SK-N-SH treated with all-trans-retinoic acid at 6 μM for 48 hours (cell line): ENCODE results near the gene RFLNA.

Source experiments
- ATAC-seq: fragments of 200-7000 bp; cut with Tn5 transposase; 3 replicates; pipeline ENCODE4 v1.9.1; 2020; ENCODE audit warnings: mild to moderate bottlenecking, moderate library complexity
- ARNTL ChIP-seq: fragments of 450-650 bp; formaldehyde crosslinking; IDR thresholded peaks from 2 replicates; pipeline ENCODE4 v1.5.0; 2020; ENCODE audit warnings: low read depth, mild to moderate bottlenecking, moderate library complexity, borderline replicate concordance
- BACH2 ChIP-seq: fragments of 250-450 bp; sonication (Bioruptor Pico); IDR thresholded peaks from 2 replicates; pipeline ENCODE4 v1.9.0; 2021; ENCODE audit warnings: mild to moderate bottlenecking, borderline replicate concordance
- CREB5 ChIP-seq: fragments of 250-450 bp; sonication (Bioruptor Pico); IDR thresholded peaks from 2 replicates; pipeline ENCODE4 v1.5.1; 2020; ENCODE audit warnings: low read depth, mild to moderate bottlenecking, moderate library complexity
- CSDC2 ChIP-seq: fragments of 250-450 bp; sonication (Bioruptor Pico); IDR thresholded peaks from 2 replicates; pipeline ENCODE4 v1.5.0; 2020; ENCODE audit warnings: mild to moderate bottlenecking, moderate library complexity
- CSRNP3 ChIP-seq: fragments of 250-450 bp; sonication (Bioruptor Pico); IDR thresholded peaks from 2 replicates; pipeline ENCODE4 v1.5.1; 2021; ENCODE audit warnings: mild to moderate bottlenecking, moderate library complexity
- ESRRG ChIP-seq: fragments of 250-450 bp; sonication (Bioruptor Pico); IDR thresholded peaks from 2 replicates; pipeline ENCODE4 v1.6.1; 2021; ENCODE audit warnings: mild to moderate bottlenecking
- GLIS3 ChIP-seq: fragments of 250-450 bp; sonication (Bioruptor Pico); IDR thresholded peaks from 2 replicates; pipeline ENCODE4 v1.5.0; 2020; ENCODE audit warnings: mild to moderate bottlenecking, moderate library complexity
- ISL1 ChIP-seq: fragments of 250-450 bp; sonication (Bioruptor Pico); IDR thresholded peaks from 2 replicates; pipeline ENCODE4 v2.1.2; 2022; ENCODE audit warnings: mild to moderate bottlenecking, moderate library complexity
- OSR1 ChIP-seq: fragments of 250-450 bp; sonication (Bioruptor Pico); IDR thresholded peaks from 2 replicates; pipeline ENCODE4 v1.8.0; 2022; ENCODE audit warnings: moderate library complexity, mild to moderate bottlenecking, inconsistent platforms
- PATZ1 ChIP-seq: fragments of 250-450 bp; sonication (Bioruptor Pico); IDR thresholded peaks from 2 replicates; pipeline ENCODE4 v1.8.0; 2020; ENCODE audit warnings: mild to moderate bottlenecking, moderate library complexity, borderline replicate concordance
- POU6F1 ChIP-seq: fragments of 250-450 bp; sonication (Bioruptor Pico); IDR thresholded peaks from 2 replicates; pipeline ENCODE4 v1.8.0; 2021; ENCODE audit warnings: low read depth, mild to moderate bottlenecking, moderate library complexity, borderline replicate concordance
- PPARA ChIP-seq: fragments of 250-450 bp; sonication (Bioruptor Pico); IDR thresholded peaks from 2 replicates; pipeline ENCODE4 v1.5.0; 2020; ENCODE audit warnings: mild to moderate bottlenecking, borderline replicate concordance
- TOX ChIP-seq: fragments of 250-450 bp; sonication (Bioruptor Pico); IDR thresholded peaks from 2 replicates; pipeline ENCODE4 v1.8.0; 2021; ENCODE audit warnings: mild to moderate bottlenecking, moderate library complexity, borderline replicate concordance
- TSHZ2 ChIP-seq: fragments of 250-450 bp; sonication (Bioruptor Pico); IDR thresholded peaks from 2 replicates; pipeline ENCODE4 v1.5.0; 2020; ENCODE audit warnings: mild to moderate bottlenecking, moderate library complexity
- ZC3H10 ChIP-seq: fragments of 250-450 bp; sonication (Bioruptor Pico); IDR thresholded peaks from 2 replicates; pipeline ENCODE4 v1.5.1; 2021; ENCODE audit warnings: mild to moderate bottlenecking, moderate library complexity
- ZFP30 ChIP-seq: fragments of 450-650 bp; formaldehyde crosslinking; IDR thresholded peaks from 2 replicates; pipeline ENCODE4 v1.5.0; 2022; ENCODE audit warnings: mild to moderate bottlenecking, moderate library complexity

The RFLNA gene

GRCh38 chr12:124359671-124360581 lies 65.0 kb downstream of the RFLNA start:
- TF ChIP-seq GLIS3 (no peak), ISL1 (CRISPR knock-in tag) (no peak), BACH2 (CRISPR knock-in tag) (no peak)
- ATAC-seq = peak; percentile 11; the same call in 2 of the 3 replicates

- no peak for ATAC-seq
- no peak for TF ChIP-seq ESRRG (CRISPR knock-in tag)
- TF ChIP-seq PPARA (CRISPR knock-in tag) = no peak
- TF ChIP-seq OSR1 (CRISPR knock-in tag) = no peak
- no peak for TF ChIP-seq ARNTL
- TF ChIP-seq TOX = no peak
- TF ChIP-seq CSRNP3 (CRISPR knock-in tag) = no peak
These were observed 66.4 kb downstream of the RFLNA start for GRCh38 chr12:124361074-124361970.

GRCh38 chr12:124361996-124362395 lies 67.1 kb downstream of the RFLNA start:
- ATAC-seq = no peak
- TF ChIP-seq ZFP30 (CRISPR knock-in tag) = no peak
- no peak for TF ChIP-seq CREB5 (CRISPR knock-in tag)
- no peak for TF ChIP-seq CSRNP3 (CRISPR knock-in tag)

GRCh38 chr12:124363353-124363965 lies 68.6 kb downstream of the RFLNA start:
- TF ChIP-seq OSR1 (CRISPR knock-in tag) (no peak), PPARA (CRISPR knock-in tag) (no peak), PATZ1 (no peak), ESRRG (CRISPR knock-in tag) (no peak), ZC3H10 (CRISPR knock-in tag) (no peak), GLIS3 (no peak), CSDC2 (no peak), POU6F1 (CRISPR knock-in tag) (no peak)
- TF ChIP-seq, all 23 proteins: peak for 0
- ATAC-seq = no peak

- ATAC-seq = no peak
- no peak for TF ChIP-seq TSHZ2 (CRISPR knock-in tag)
- no peak for TF ChIP-seq CREB5 (CRISPR knock-in tag)
- TF ChIP-seq POU6F1 (CRISPR knock-in tag) = no peak
- no peak for TF ChIP-seq ISL1 (CRISPR knock-in tag)
These were observed 69.7 kb downstream of the RFLNA start for GRCh38 chr12:124364543-124364942.
